ENCODE measurements around the gene PMPCA. TPM values are rescaled to one million over a fixed set of nuclear protein-coding genes. Genes with fewer than 3 reads are reported as not detected.

Gene PMPCA
- polyA plus RNA-seq, 1 of the 3 experiments (the other 2 are of a cell fraction), result 125 TPM

GRCh38 chr9:136398286-136398685, 12.2 kb upstream of the PMPCA start:
- H3K4me3 ChIP-seq (ENCODE audit: low read depth in 2 of 2, low read length in 1 of 2), result peak overlapping the region in 1 of 2 experiments; percentile 99; a peak in 2 of 4 replicates
- H3F3A ChIP-seq (replicated peaks; ENCODE audit: insufficient read depth), result peaks cover 10% of the 10 kb centered on the region
- H3K4me1 ChIP-seq (ENCODE audit: control insufficient read depth in 1 of 2, insufficient read depth in 2 of 2, low read depth in 1 of 2, low read length in 1 of 2), result peaks cover 3 to 19% of the 10 kb centered on the region in 2 experiments; a peak in 2 of 4 replicates
- no peak for TF ChIP-seq CTCF (IDR thresholded peaks at IDR 0.05)
- no peak for TF ChIP-seq RFX5 (IDR thresholded peaks at IDR 0.05; ENCODE audit: low read length)
- no peak for TF ChIP-seq TCF12 (IDR thresholded peaks at IDR 0.05)
- no peak for TF ChIP-seq RAD21 (IDR thresholded peaks at IDR 0.05; ENCODE audit: low read length)
- CTCF ChIA-PET, result interaction anchor here (0.8 to 6.8 kb wide), 5 partner anchors 19 to 223 kb away, joined by 3 to 42 read pairs (median 3); partner anchors contain the start of gene DNLZ
- H3K4me2 ChIP-seq, result peak overlapping the region; percentile 97
- peaks cover 5% of the 10 kb centered on the region; the same call in 1 of the 2 replicates for H4K20me1 ChIP-seq (ENCODE audit: insufficient read depth)
- no peak overlapping the region for H2AFZ ChIP-seq (ENCODE audit: low read depth)
- no peak for DNase-seq
- no peak overlapping the region for H3K27ac ChIP-seq (ENCODE audit: low read depth in 2 of 2, low read length in 1 of 2)
- peak overlapping the region; percentile 83; the same call in 1 of the 2 replicates for H3K9ac ChIP-seq
- H3K79me2 ChIP-seq (ENCODE audit: insufficient read depth), result peaks cover 36% of the 10 kb centered on the region
- peaks cover 26 to 67% of the 10 kb centered on the region in 2 experiments for H3K36me3 ChIP-seq (replicated peaks in 1 of 2; ENCODE audit: control insufficient read depth in 1 of 2, insufficient read depth in 2 of 2, low read length in 1 of 2)
- H3K9me3 ChIP-seq, result no peaks in the 10 kb centered on the region
- H3K27me3 ChIP-seq (ENCODE audit: insufficient read depth), result no peaks in the 10 kb centered on the region
- POLR2A ChIA-PET, result interaction anchor here (4.0 kb wide), 1 partner anchor 24 kb away, joined by 21 read pairs; the partner anchor contains the start of gene CARD9
- WGBS (ENCODE audit: low lambda C conversion rate), result 90% methylated on average over 11 of the region's 12 CpGs
- no peaks in the 10 kb centered on the region for H3K9me2 ChIP-seq

GRCh38 chr9:136399176-136400037, 11.1 kb upstream of the PMPCA start:
- H3K4me3 ChIP-seq (ENCODE audit: low read depth in 2 of 2, low read length in 1 of 2), result peak overlapping the region; percentile 85 to 99
- H3K4me2 ChIP-seq, result peak overlapping the region; percentile 97
- peak overlapping the region in 1 of 2 experiments; percentile 60; a peak in 2 of 4 replicates for H3K27ac ChIP-seq (ENCODE audit: low read depth in 2 of 2, low read length in 1 of 2)
- H2AFZ ChIP-seq (ENCODE audit: low read depth), result no peak overlapping the region; the same call in 1 of the 2 replicates
- ChIA-PET CTCF (interaction anchor here (0.7 to 6.8 kb wide), 11 partner anchors 9 to 309 kb away, joined by 3 to 42 read pairs (median 9); partner anchors contain the start of genes CARD9, DNLZ, ENTR1 and PMPCA), POLR2A (interaction anchor here (4.0 kb wide), 1 partner anchor 25 kb away, joined by 21 read pairs; the partner anchor contains the start of gene CARD9)
- WGBS (ENCODE audit: low lambda C conversion rate), result 2% methylated on average over 37 of the region's 67 CpGs
- no peaks in the 10 kb centered on the region for H3K9me3 ChIP-seq
- H3K4me1 ChIP-seq (ENCODE audit: control insufficient read depth in 1 of 2, insufficient read depth in 2 of 2, low read depth in 1 of 2, low read length in 1 of 2), result peaks cover 3 to 19% of the 10 kb centered on the region in 2 experiments; a peak in 2 of 4 replicates
- peak; percentile 61 for DNase-seq
- peak overlapping the region; percentile 83 for H3K9ac ChIP-seq
- H4K20me1 ChIP-seq (ENCODE audit: insufficient read depth), result peaks cover 5% of the 10 kb centered on the region; the same call in 1 of the 2 replicates
- H3K79me2 ChIP-seq (ENCODE audit: insufficient read depth), result peaks cover 32% of the 10 kb centered on the region
- H3F3A ChIP-seq (replicated peaks; ENCODE audit: insufficient read depth), result peaks cover 10% of the 10 kb centered on the region
- H3K27me3 ChIP-seq (ENCODE audit: insufficient read depth), result no peaks in the 10 kb centered on the region
- peaks cover 19 to 67% of the 10 kb centered on the region in 2 experiments for H3K36me3 ChIP-seq (replicated peaks in 1 of 2; ENCODE audit: control insufficient read depth in 1 of 2, insufficient read depth in 2 of 2, low read length in 1 of 2)
- no peak for TF ChIP-seq YY1 (IDR thresholded peaks at IDR 0.05; ENCODE audit: low read depth)
- TF ChIP-seq NFIC (IDR thresholded peaks at IDR 0.05; ENCODE audit: borderline replicate concordance), result no peak
- TF ChIP-seq JUND (IDR thresholded peaks at IDR 0.05), result no peak
- TF ChIP-seq USF1 (IDR thresholded peaks at IDR 0.05; ENCODE audit: borderline replicate concordance, low read depth), result no peak
- TF ChIP-seq MXI1 (IDR thresholded peaks at IDR 0.05; ENCODE audit: low read depth, low read length), result 0 out of 2 replicates have a peak, but pooled peaks have one; percentile 13
- TF ChIP-seq TEAD4 (IDR thresholded peaks at IDR 0.05; ENCODE audit: borderline replicate concordance, insufficient read depth), result no peak
- H3K9me2 ChIP-seq, result no peaks in the 10 kb centered on the region

All from SK-N-SH (cell line).